HFFc6 (cell line): ENCODE data around the gene DCN. TPM values are rescaled to one million over a fixed set of nuclear protein-coding genes. Genes with fewer than 3 reads are reported as not detected.
A peak's percentile ranks its signal among the peaks of the same experiment; 100 is the strongest.

ENCODE experiments used
- DNase-seq: peaks from one replicate; pipeline ENCODE4 v3.0.0-alpha.2; 2018
- H3K27ac Mint-ChIP-seq: 2 replicates; pipeline ENCODE4 v1.8.0; 2020; ENCODE audit warnings: mild to moderate bottlenecking, mixed read lengths
- H3K27me3 Mint-ChIP-seq: 2 replicates; pipeline ENCODE4 v1.8.0; 2021; ENCODE audit warnings: mild to moderate bottlenecking, moderate library complexity, mixed read lengths; ENCODE audit not compliant: insufficient read depth
- H3K36me3 Mint-ChIP-seq: 2 replicates; pipeline ENCODE4 v1.8.0; 2021; ENCODE audit warnings: low read depth, mixed read lengths
- H3K4me1 Mint-ChIP-seq: 2 replicates; pipeline ENCODE4 v1.8.0; 2020; ENCODE audit warnings: low read depth, mixed read lengths
- H3K4me3 Mint-ChIP-seq: 2 replicates; pipeline ENCODE4 v1.8.0; 2020; ENCODE audit warnings: mild to moderate bottlenecking, moderate library complexity, mixed read lengths
- H3K9me3 Mint-ChIP-seq: 2 replicates; pipeline ENCODE4 v1.8.0; 2020; ENCODE audit warnings: mild to moderate bottlenecking, mixed read lengths
- total RNA-seq, 6 experiments: library from RNA; stranded (reverse); fragmentation: NEBNext Ultra II Directional; extraction: Animal tissue kit (Norgen Biotek cat#: 25700); gene quantifications; 2 replicates in 1 of 6; 3 replicates in 5 of 6; pipeline ENCODE4 v1.2.3, GENCODE V29; 2021
- TF ChIP-seq, protein P1 (sequence below): fragments of 200-600 bp; sonication (generic); IDR thresholded peaks from 2 replicates; pipeline ENCODE4 v1.5.0; 2021; ENCODE audit warnings: antibody characterized with exemption, mild to moderate bottlenecking

The DCN gene
- total RNA-seq, 6 experiments from 2014 or later: 20.4 to 58.8 (median 48.7) TPM

DNA sequence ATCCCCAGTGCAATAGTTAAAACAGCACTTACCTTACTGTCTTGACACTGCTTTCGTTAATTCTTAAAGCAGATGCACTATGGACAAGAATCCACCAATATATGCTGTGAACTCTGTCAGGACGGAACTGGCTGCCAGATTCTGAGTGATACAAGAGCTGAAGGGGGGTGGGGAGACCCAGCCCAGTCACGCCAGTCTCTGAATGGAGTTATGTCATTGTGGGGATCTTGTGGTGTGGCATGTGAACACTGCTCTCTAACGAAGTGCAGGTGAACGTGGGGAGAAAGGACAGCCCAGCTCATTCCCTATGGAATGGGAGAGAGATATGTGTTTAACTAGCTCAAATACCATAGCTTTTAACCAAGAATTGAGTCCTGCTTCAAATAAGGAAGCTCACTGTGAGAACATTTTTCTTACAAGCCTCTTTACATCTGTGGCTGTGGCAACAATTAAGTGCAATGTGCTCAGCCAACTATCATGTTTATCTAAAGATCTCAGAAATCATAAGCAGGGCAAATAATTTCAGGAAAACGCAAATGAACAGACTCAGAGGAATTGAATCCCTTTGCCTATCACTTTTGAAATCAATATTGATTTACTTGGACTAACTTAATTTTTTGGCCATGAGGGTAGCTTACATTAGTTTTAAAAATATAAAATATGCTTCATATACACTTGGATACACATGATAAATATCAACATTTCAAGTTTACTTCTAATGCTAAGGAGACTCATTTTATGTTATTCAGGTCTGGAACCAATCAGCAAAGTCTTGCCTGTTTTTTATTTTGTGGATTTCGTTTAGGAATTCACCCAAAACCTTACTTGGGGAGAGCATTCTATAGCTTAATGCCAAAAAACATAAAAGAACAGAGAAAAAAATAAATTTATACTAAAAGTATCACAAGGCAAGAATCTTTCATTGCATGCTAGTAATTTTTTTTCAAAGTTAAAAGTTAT is 71.0 kb downstream of the DCN start, which contains the start of gene LUM:
TSS of gene LUM (minus strand) at position 129 of the 960 bp plus-strand sequence. CDS start 2,515 bp downstream, outside the sequence.
- H3K4me1 Mint-ChIP-seq: peaks cover 41% of the 10 kb centered on the region
- peaks cover 2% of the 10 kb centered on the region; the same call in 1 of the 2 replicates for H3K36me3 Mint-ChIP-seq
- DNase-seq: peak; percentile 50
- H3K27ac Mint-ChIP-seq: peak within 1 kb of the TSS; percentile 87
- peak within 1 kb of the TSS; percentile 84 for H3K4me3 Mint-ChIP-seq
- H3K27me3 Mint-ChIP-seq: no peaks in the 10 kb centered on the region
- TF ChIP-seq, protein P1, sequence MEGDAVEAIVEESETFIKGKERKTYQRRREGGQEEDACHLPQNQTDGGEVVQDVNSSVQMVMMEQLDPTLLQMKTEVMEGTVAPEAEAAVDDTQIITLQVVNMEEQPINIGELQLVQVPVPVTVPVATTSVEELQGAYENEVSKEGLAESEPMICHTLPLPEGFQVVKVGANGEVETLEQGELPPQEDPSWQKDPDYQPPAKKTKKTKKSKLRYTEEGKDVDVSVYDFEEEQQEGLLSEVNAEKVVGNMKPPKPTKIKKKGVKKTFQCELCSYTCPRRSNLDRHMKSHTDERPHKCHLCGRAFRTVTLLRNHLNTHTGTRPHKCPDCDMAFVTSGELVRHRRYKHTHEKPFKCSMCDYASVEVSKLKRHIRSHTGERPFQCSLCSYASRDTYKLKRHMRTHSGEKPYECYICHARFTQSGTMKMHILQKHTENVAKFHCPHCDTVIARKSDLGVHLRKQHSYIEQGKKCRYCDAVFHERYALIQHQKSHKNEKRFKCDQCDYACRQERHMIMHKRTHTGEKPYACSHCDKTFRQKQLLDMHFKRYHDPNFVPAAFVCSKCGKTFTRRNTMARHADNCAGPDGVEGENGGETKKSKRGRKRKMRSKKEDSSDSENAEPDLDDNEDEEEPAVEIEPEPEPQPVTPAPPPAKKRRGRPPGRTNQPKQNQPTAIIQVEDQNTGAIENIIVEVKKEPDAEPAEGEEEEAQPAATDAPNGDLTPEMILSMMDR: no peak
- no peaks in the 10 kb centered on the region for H3K9me3 Mint-ChIP-seq

DNA sequence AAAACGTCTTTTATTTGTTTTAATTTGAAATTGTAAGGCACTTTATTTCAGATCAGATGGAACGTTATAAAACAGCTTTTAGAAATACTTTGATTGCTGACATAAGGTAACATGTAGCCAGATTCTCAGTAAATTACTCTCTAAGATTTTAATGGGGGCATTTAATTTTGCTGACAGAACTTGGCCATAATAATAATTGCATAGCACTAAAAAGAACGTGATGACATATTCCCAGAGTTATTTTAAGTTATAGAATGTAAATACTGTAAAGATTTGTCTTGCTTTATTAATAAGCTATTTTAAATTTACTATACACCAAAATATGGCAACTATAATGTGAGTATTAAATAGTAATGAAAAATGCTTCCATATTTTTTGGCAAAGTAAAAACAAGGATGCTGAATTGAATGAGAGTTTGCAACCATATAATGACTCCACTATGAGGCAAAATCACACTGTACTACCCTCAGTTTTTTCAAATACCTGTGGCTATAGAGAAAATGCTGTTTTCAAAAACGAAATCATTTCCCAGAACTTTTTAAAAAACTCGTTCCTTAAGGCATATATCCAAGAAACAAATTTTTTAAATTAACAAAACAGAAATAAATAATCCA is 72.2 kb downstream of the DCN start:
- peak overlapping the region; percentile 84 for H3K4me3 Mint-ChIP-seq
- no peaks in the 10 kb centered on the region for H3K27me3 Mint-ChIP-seq
- peaks cover 41% of the 10 kb centered on the region for H3K4me1 Mint-ChIP-seq
- no peak for DNase-seq
- peak overlapping the region; percentile 28 for H3K27ac Mint-ChIP-seq
- TF ChIP-seq, protein P1: no peak
- no peaks in the 10 kb centered on the region for H3K9me3 Mint-ChIP-seq
- H3K36me3 Mint-ChIP-seq: peaks cover 7% of the 10 kb centered on the region; the same call in 1 of the 2 replicates

DNA sequence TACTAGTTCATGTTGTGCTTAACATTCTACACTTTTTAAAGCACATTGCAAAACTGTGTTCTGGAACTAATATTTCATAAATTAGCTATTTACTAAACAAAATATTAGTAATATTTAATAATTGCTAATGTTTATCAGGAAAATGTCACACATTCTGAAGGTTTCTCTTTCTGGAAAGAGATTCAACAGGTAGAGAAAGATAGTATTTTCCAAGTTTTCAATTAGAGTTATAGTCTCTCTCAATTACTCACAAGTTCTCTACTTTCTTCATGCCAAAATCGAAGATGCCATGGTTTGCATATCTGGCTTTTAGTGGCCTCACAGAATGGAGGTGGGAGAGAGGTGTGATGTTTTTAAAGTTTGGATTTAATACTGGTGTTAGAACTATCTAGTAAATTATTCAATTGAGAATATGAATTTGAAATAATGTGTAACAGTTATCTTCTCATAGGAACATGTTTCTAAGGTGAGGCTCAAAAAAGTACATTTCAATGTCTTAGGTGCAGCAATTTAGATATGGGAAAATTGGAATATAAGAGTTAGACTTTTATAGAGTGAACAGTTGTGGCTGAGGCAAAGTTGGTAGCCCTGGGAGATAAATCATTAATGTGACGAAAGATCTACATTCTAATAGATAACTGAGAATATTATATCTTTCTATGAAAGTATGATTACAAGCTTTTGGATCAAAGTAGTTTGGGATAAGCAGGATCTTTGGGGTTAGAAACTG is 72.9 kb downstream of the DCN start:
- Mint-ChIP-seq H3K4me3 (peak overlapping the region; percentile 84), H3K36me3 (peaks cover 7% of the 10 kb centered on the region; the same call in 1 of the 2 replicates), H3K9me3 (no peaks in the 10 kb centered on the region), H3K27ac (peak overlapping the region; percentile 73), H3K27me3 (no peaks in the 10 kb centered on the region), H3K4me1 (peaks cover 48% of the 10 kb centered on the region)
- no peak for DNase-seq
- TF ChIP-seq, protein P1: no peak

DNA sequence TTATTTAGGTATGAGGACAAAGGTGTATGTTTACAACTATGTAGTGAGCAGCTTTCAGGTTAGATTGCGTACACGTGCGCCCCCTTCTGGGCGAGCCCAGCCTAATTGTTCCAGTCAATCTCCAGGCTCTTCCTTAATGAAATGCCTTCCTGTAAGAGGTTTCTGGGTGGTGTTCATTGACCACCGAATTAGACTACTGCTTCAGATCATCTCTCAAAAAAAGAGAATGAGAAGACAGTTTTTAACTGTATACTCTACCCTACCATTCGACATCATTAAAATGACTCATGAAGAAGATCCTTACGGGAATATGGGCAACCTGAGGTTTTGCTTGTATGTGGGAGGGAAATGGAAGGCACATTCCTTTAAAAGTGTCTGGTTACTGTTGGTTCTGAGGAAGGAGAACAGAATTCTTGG is 73.5 kb downstream of the DCN start:
- H3K4me1 Mint-ChIP-seq: peaks cover 51% of the 10 kb centered on the region
- no peaks in the 10 kb centered on the region for H3K9me3 Mint-ChIP-seq
- H3K4me3 Mint-ChIP-seq: peak overlapping the region; percentile 77
- H3K27me3 Mint-ChIP-seq: no peaks in the 10 kb centered on the region
- H3K36me3 Mint-ChIP-seq: peaks cover 7% of the 10 kb centered on the region; the same call in 1 of the 2 replicates
- peak overlapping the region; percentile 73; the same call in 1 of the 2 replicates for H3K27ac Mint-ChIP-seq
- peak; percentile 68 for DNase-seq
- TF ChIP-seq, protein P1: peak; percentile 88

DNA sequence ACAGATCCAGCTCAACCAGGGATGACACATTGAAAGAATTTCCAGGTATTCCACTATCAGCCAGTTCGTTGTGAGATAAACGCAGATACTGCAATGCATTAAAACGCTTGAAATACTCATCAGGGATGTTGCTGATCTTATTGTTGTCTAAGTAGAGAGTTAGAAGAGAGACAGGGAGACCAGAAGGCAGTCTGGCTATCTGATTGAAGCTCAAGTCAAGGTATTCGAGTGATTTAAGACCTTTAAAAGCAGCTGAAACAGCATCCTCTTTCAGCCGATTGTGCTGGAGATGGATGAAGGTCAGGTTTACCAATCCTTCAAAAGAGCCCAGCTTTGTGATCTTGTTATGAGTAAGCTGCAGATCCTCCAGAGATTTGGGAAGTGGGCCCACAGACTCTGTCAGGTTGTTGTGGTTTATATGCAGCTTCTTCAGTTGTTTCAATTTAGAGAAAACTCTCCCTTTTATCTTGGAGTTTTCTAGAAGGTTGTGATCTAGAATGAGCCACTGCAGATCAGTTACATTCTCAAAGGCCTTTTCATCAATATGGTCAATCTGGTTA is 74.3 kb downstream of the DCN start:
- no peak for DNase-seq
- no peaks in the 10 kb centered on the region for H3K9me3 Mint-ChIP-seq
- no peaks in the 10 kb centered on the region for H3K27me3 Mint-ChIP-seq
- H3K36me3 Mint-ChIP-seq: peaks cover 7% of the 10 kb centered on the region; the same call in 1 of the 2 replicates
- H3K27ac Mint-ChIP-seq: no peak overlapping the region
- TF ChIP-seq, protein P1: no peak
- H3K4me1 Mint-ChIP-seq: peaks cover 51% of the 10 kb centered on the region
- H3K4me3 Mint-ChIP-seq: no peak overlapping the region
